GM19239 (cell line): ENCODE measurements around the gene GABRA1.

ENCODE experiments used
- DNase-seq: peaks from one replicate; pipeline ENCODE4 v3.0.0; 2011; ENCODE audit warnings: low spot score; ENCODE audit not compliant: insufficient read length
- FAIRE-seq: peaks from 2 replicates; lab custom pipeline; 2011; peaks lifted over from hg19 to GRCh38; lab: Jason Lieb, UNC

GABRA1 gene

DNA sequence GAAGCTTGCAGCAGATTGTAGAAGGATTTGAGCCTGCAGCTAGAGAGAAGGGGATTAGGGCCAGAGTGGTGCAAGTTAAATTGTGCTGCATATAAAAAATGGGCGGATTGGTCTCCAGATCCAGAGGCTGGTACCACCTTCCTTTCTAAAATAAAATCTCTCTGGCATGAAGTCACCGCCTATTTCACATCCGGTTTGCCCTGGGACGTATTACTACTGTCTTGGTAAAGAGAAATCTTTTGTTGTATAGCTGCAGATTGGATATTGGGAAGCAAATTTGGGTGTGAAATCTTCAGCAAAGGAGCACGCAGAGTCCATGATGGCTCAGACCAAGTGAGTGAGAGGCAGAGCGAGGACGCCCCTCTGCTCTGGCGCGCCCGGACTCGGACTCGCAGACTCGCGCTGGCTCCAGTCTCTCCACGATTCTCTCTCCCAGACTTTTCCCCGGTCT lies at the start of gene GABRA1:
TSS of gene GABRA1 (plus strand) at position 180 of the 451 bp plus-strand sequence. CDS start 2,691 bp downstream, outside the sequence.
- no peak for DNase-seq
- FAIRE-seq = no peak

GRCh38 chr5:161799316-161799715 lies 48.6 kb upstream of the GABRA1 start:
- no peak for DNase-seq
- FAIRE-seq = no peak

DNA sequence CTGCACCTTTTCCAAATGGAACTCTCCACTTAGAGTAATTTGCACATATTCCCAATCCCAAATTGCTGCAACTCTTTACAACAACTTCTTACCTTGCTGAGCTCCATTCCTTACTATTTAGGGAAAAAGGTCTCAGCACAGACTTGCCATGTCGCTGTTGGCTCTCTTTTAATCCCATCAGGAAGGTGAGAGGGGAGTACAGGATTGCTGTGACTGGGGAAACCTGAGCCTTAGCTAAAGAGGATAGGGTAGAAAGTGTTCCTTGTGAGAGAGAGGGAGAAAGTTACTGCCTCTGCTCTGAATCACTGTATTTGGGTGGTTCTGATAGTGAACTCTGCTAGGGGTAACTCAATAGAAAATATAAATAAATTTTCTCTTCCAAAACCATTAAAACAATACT lies 43.7 kb upstream of the GABRA1 start:
- DNase-seq = no peak

DNA sequence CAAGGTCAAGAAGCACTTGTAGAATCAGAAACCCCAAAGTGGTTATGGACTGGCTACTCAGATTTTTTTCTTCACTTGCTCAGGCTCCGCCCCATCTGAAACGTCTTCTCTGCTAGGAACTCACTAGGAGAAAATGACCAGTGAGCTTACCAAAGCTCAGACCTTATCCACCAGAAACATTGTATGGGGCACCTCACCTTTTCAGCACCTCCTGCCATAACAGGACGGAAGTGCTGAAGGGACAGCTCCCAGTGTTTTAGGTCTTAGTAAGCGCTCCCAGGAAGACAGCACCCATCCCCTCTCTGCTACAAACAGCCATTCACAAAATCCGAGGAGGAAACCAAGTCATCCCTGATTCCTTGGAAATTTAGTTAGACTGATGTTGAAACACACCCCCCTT lies 1.2 kb upstream of the GABRA1 start:
- DNase-seq (no peak), FAIRE-seq (no peak)

More for the DNA sequence above, 43.7 kb upstream of the GABRA1 start:
- FAIRE-seq = no peak

GRCh38 chr5:161847447-161847846 lies 473 bp upstream of the GABRA1 start:
- no peak for FAIRE-seq
- no peak for DNase-seq

DNA sequence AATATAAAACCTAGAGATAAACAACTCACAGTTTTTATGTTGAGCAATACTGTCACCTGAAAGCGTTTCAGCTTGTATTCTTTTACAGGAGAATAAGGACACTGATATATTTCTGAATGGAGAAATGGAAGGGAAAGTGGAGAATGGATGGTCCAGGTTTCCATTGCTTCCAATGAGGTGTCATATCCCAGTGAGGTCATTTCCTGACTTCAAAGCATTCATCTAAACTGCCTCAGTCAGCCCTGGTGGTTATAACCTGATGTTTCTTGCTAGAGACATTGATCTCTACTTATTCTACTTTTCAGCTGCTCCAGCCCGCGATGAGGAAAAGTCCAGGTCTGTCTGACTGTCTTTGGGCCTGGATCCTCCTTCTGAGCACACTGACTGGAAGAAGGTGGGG lies 2.6 kb downstream of the GABRA1 start:
- FAIRE-seq (no peak), DNase-seq (no peak)

DNA sequence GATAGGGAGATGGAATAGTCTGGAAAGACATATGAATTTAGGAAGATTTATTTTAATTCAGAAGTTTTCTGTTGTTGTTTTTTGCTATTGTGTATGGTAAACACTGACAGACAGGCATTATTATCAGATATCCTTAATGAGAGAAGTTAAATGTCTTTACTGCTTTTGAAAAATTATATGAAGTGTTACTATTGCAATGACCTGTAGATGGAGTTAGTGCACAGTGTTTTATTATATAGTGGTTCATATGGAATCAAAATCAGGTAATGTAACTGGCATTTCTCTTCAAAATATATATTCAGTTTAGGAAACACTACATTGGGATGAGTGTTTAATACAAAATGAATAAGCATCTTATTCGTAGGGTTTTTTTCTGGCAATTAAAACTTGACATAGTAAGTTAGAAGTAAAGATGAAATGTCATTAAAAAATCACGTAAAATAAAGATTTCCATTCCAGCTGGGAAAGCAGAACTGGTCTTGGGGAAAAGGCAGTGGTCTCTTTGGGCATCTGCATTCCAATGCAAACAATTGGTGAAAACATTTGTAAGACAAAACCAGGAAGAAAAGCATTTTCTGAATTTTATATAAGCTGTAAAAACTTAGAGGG lies 3.9 kb downstream of the GABRA1 start:
- DNase-seq = no peak
- no peak for FAIRE-seq

DNA sequence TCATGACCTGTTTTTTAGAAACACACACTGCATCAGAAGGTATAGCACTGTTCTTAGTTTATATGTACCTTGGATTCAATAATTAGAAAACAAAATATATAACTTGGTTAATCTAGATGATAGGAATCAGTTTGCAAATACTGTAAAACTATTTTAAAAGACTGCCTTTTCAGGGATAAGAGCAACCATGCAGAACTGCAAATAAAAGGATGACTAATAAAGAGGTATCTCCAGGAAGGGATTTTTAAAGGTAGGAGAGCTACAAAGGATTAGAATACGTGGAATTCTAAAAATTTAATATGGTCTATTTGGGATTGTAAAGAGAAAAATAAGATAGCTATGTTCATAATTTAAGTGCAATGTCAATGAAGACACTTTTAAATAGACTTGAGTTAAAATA lies 9.4 kb downstream of the GABRA1 start:
- FAIRE-seq = no peak
- no peak for DNase-seq

DNA sequence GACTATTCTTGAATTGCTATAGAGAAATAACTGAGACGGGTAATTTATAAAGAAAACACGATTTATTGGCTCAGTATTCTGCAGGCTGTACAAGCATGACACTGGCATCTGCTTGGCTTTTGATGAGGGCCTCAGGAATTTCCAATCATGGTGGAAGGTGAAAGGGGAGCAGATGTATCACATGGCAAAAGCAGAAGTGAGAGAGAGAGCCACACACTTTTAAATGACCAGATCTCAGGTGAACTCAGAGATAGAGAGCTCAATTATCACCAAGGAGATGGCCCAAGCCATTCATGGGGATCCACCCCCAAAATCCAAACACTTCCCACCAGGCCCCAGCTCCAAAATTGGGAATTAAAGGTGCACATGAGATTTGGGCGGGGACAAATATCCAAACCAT lies 15.3 kb downstream of the GABRA1 start:
- no peak for FAIRE-seq
- no peak for DNase-seq

DNA sequence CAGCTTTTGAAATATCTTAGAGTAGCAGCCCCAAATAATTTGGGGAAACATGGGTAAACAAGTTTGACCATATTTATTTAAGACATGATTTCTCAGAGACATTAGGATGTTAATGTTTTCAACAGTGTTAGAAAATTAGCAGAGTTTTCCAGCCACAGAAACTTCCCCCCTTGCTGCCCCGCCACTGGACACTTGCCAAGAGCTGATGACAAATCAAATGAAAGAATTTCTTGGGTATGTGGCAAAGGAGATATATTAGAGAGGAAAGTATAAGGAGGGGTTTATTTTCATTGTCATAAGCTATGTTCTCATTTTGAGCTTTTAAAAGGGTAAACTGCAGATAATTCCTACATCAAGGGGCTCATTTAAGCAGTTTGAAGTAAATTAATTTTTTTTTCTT lies 15.9 kb downstream of the GABRA1 start:
- DNase-seq (no peak), FAIRE-seq (no peak)

- DNase-seq = no peak
- FAIRE-seq = no peak
Measured at GRCh38 chr5:161865510-161865909, 17.6 kb downstream of the GABRA1 start.

- no peak for DNase-seq
Measured at GRCh38 chr5:161889971-161890370, 42.1 kb downstream of the GABRA1 start.

DNA sequence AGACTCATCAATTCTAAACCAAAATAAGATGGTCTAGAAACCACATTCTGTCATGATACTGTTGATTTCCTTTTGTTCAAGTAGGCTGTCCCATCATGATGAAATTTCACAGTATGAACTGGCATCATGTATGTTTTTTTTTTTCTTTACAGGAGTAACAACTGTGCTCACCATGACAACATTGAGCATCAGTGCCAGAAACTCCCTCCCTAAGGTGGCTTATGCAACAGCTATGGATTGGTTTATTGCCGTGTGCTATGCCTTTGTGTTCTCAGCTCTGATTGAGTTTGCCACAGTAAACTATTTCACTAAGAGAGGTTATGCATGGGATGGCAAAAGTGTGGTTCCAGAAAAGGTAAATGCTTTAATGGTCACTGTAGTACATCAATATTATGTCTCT lies 47.6 kb downstream of the GABRA1 start:
- no peak for FAIRE-seq

More at GRCh38 chr5:161889971-161890370, 42.1 kb downstream of the GABRA1 start:
- FAIRE-seq = no peak

DNA sequence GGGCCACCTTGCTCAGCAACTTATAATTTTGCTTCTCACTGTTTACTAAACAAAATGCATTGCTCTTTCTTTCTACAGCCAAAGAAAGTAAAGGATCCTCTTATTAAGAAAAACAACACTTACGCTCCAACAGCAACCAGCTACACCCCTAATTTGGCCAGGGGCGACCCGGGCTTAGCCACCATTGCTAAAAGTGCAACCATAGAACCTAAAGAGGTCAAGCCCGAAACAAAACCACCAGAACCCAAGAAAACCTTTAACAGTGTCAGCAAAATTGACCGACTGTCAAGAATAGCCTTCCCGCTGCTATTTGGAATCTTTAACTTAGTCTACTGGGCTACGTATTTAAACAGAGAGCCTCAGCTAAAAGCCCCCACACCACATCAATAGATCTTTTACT lies 49.1 kb downstream of the GABRA1 start:
- no peak for DNase-seq
- no peak for FAIRE-seq

More for the DNA sequence above, 47.6 kb downstream of the GABRA1 start:
- DNase-seq = no peak

DNA sequence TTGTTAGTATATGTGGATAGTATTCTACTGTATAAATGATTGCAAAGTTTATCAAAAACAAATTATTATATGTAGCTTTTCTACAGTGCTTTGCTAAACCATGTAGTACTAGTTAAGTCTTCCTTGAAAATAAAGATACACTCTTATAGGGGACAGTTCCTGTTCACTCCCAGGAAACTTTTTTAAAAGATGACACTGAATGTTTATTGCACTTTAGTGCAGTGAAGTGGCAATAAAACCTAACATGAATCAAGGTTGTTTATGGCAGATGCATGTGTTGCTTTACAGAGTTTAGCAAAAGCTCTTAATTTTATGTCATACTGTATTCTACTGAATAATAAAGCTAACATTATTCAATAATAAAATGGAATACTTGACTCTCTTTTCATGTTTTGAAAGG lies 51.7 kb downstream of the GABRA1 start:
- no peak for DNase-seq
- FAIRE-seq = no peak

- no peak for DNase-seq
- FAIRE-seq = no peak
Measured at GRCh38 chr5:161900981-161901380, 53.1 kb downstream of the GABRA1 start.

DNA sequence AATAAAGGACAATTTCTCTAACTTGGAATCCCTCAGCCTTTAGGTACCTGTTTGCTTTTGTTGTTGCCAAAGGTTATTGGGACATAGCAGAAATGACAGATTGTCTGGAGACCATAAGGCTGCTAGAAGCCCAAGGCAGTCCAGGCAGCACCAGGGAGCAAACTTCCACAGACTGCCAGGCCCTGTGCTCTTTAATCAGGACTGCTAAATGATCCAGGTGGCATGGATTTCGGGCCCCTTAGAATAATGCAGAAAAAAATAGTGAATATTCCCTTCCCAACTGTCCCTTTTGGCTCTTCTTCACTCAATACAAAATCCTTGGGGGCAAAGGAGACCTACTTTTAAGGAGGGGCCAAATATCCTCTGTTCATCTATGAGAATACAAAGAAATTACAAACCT lies 73.9 kb downstream of the GABRA1 start:
- DNase-seq = no peak
- FAIRE-seq = no peak

DNA sequence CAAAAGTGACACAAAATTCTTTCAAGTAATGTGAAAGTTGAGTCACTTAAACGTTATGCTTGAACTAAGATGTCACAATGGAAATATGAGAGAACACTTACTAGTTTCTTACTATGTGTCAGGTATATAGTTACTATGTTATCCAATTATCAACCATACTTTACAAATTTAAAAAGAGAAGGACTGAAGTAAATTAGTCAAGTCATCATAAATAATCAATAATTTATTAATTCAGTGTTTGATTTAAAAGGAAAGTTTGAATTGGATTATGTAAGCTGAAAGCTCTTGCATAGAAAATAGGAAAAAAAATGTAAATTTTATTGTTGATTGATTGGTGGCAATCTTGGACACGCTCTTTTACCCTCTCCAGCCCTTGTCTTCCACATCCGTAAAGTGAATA lies 76.3 kb downstream of the GABRA1 start:
- FAIRE-seq (no peak), DNase-seq (no peak)

DNA sequence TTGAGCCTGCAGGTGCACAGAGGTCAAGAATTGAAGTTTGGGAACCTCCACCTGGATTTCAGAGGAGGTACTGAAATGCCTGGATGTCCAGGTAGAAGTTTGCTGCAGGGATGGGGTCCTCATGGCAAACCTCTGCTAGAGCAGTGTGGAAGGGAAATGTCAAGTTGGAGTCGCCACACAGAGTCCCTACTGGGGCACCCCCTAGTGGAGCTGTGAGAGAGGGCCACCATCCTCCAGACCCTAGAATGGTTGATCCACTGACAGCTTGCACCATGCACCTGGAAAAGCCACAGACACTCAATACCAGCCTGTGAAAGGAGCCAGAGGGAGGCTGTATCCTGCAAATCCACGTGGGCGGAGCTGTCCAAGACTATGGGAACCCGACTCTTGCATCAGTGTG lies 78.0 kb downstream of the GABRA1 start:
- DNase-seq (no peak), FAIRE-seq (no peak)

- FAIRE-seq = no peak
- no peak for DNase-seq
Measured at GRCh38 chr5:161934486-161934885, 86.6 kb downstream of the GABRA1 start.

DNA sequence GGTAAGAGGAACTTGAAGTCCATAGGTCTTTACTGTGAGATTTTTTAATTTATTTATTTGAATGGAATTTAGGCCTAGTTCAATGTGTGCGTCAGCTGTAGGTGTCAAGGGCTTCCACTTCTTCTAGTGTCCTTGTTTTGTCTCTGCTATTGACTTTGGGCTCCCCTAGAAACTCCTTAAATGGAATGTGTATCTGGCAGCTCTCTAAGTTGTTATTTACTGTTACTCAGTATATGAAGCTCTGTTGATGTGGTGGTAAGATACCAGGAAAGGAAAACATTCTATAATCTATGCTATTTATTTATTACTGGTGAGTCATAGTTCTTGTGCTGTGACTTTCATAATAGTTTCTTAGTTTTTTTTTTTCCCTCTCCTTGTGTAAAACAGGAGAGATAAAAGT lies 97.1 kb downstream of the GABRA1 start:
- DNase-seq = no peak
- FAIRE-seq = no peak

GRCh38 chr5:161946911-161947310 lies 99.0 kb downstream of the GABRA1 start:
- no peak for FAIRE-seq
- no peak for DNase-seq
